Measurements from ENCODE around the gene USP37.

DNA sequence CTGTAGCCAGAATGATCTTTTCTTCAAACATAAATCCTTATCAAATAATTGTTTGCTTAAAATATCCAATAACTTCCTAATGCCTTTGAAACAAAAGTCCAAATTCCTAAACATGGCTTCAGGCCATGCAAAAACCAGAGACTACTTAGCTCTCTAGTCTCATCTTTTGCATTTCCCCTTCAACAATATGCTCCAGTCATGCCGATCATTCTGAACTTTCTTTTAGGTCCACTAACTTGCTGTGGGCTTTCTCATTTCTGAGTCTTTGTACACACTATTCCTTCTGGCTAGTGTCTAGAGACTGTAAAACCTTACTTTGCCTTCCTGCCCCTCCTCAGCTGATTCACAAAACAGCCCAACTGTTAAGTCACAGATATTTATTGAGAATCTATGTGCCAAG is 97.7 kb downstream of the USP37 start:
- TF ChIP-seq, protein P1, sequence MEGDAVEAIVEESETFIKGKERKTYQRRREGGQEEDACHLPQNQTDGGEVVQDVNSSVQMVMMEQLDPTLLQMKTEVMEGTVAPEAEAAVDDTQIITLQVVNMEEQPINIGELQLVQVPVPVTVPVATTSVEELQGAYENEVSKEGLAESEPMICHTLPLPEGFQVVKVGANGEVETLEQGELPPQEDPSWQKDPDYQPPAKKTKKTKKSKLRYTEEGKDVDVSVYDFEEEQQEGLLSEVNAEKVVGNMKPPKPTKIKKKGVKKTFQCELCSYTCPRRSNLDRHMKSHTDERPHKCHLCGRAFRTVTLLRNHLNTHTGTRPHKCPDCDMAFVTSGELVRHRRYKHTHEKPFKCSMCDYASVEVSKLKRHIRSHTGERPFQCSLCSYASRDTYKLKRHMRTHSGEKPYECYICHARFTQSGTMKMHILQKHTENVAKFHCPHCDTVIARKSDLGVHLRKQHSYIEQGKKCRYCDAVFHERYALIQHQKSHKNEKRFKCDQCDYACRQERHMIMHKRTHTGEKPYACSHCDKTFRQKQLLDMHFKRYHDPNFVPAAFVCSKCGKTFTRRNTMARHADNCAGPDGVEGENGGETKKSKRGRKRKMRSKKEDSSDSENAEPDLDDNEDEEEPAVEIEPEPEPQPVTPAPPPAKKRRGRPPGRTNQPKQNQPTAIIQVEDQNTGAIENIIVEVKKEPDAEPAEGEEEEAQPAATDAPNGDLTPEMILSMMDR (IDR thresholded peaks at IDR 0.05): no peak
- TF ChIP-seq POLR2A (IDR thresholded peaks at IDR 0.05): no peak

All from ovary (tissue), 3 donors.